ENCODE measurements around the gene OR9Q2. TPM values are rescaled to one million over a fixed set of nuclear protein-coding genes. Genes with fewer than 3 reads are reported as not detected.
"Not testable (repeated sequence)": the region's sequence is repeated elsewhere in the genome, so short reads cannot be mapped to it uniquely, and the experiment has no call there.

Gene OR9Q2
- total and polyA plus RNA-seq, 9 donors = not detected

DNA sequence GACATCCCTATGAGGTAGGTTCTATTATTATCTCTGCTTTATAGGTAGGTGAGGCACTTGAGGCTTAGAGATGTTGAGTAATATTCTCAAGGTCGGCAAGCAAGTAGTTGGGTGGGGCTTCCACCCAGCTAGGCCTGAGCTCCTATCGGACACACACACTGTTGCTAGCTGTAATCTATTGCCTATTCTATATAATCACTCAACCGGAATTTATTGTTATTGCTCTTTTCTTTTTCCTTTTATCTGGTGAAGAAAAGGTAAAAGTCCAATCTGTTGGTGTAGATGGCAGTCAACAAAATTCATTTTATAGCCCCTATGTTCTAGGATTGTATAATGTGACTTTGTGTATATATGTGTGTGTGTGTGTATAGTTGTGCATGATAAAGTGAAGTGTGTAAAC, 3.4 kb downstream of the OR9Q2 start:
- Histone ChIP-seq H3K9me3 (replicated peaks; ENCODE audit: control insufficient read depth, low read depth, low read length) (no peaks in the 10 kb centered on the region), H3K36me3 (ENCODE audit: control insufficient read depth, insufficient read depth, low read length) (no peaks in the 10 kb centered on the region), H3K4me3 (ENCODE audit: low read length) (no peak overlapping the region), H3K27me3 (ENCODE audit: control insufficient read depth, insufficient read depth, low read length) (no peaks in the 10 kb centered on the region), H3K4me1 (ENCODE audit: control insufficient read depth, insufficient read depth, low read length) (no peaks in the 10 kb centered on the region), H3K27ac (ENCODE audit: low read length) (no peak overlapping the region)
- DNase-seq = no peak
- no CpG with 5 or more reads among the region's 3 CpGs for WGBS (ENCODE audit: insufficient coverage)

DNA sequence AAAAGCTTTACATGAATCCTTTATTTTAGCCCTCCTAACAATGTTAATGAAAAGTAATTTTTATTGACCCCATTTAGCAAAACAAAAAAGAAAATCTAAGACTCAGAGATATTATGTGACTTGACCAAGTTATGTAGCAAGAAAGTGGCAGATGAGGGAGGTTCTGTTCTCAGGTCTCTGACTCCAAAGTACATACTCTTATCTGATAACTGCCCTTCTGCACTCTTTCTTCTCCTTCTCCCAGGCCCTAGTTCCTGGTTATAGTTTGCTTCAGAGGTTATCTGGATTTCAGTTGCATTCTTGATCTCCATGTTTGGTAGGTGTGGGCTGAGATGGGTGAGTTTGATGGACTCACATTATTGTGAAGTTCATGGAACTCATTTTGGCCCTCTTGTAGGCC, 4.5 kb downstream of the OR9Q2 start:
- Histone ChIP-seq H3K9me3 (replicated peaks; ENCODE audit: control insufficient read depth, low read depth, low read length) (no peaks in the 10 kb centered on the region), H3K4me1 (ENCODE audit: control insufficient read depth, insufficient read depth, low read length) (no peaks in the 10 kb centered on the region), H3K36me3 (ENCODE audit: control insufficient read depth, insufficient read depth, low read length) (no peaks in the 10 kb centered on the region), H3K4me3 (ENCODE audit: low read length) (no peak overlapping the region), H3K27me3 (ENCODE audit: control insufficient read depth, insufficient read depth, low read length) (no peaks in the 10 kb centered on the region), H3K27ac (ENCODE audit: low read length) (no peak overlapping the region)
- DNase-seq = no peak

DNA sequence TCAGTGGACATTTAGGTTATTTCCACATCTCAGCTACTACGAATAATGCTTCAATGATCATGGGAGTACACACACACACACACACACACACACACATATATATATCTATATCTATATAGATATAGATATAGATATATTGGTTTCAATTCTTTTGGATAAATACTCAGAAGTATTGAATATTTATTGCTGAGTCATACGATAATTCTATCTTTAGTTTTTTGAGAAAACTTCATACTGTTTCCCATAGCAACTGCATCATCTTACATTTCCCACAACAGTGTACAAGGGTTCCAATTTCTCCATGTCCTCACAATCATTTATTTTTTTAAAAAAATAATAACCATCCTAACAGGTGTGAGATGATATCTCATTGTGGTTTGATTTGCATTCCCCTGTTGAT, 7.1 kb downstream of the OR9Q2 start:
- peaks cover 2% of the 10 kb centered on the region for H3K9me3 ChIP-seq (replicated peaks; ENCODE audit: control insufficient read depth, low read depth, low read length)

DNA sequence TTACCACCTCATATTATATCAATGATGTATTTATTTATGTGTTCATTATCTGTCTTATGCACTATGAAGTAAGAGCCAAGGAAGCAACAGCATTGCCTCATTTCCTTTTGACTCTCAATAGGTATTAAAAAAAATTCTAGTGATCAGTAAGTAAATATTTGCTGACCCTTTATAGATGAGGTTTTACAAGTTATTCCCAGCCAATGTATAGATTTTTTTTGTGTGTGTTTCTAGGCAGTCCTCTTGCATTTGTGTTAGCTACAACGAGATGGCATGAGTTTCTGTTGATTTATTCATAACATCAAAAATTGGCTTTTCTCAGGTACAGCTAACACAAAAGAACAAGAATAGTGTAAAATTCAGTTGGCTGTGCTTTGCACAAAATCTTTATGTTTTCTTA, 10.4 kb downstream of the OR9Q2 start:
- no peaks in the 10 kb centered on the region for H3K27me3 ChIP-seq (ENCODE audit: control insufficient read depth, insufficient read depth, low read length)
- no CpG with 5 or more reads among the region's 1 CpG for WGBS (ENCODE audit: insufficient coverage)
- H3K4me3 ChIP-seq (ENCODE audit: low read length) = no peak overlapping the region
- H3K36me3 ChIP-seq (ENCODE audit: control insufficient read depth, insufficient read depth, low read length) = no peaks in the 10 kb centered on the region
- peaks cover 2% of the 10 kb centered on the region for H3K9me3 ChIP-seq (replicated peaks; ENCODE audit: control insufficient read depth, low read depth, low read length)
- H3K4me1 ChIP-seq (ENCODE audit: control insufficient read depth, insufficient read depth, low read length) = no peaks in the 10 kb centered on the region
- no peak for DNase-seq
- no peak overlapping the region for H3K27ac ChIP-seq (ENCODE audit: low read length)

More for the DNA sequence above, 7.1 kb downstream of the OR9Q2 start:
- Histone ChIP-seq H3K27me3 (ENCODE audit: control insufficient read depth, insufficient read depth, low read length) (no peaks in the 10 kb centered on the region), H3K4me3 (ENCODE audit: low read length) (no peak overlapping the region), H3K27ac (ENCODE audit: low read length) (no peak overlapping the region), H3K36me3 (ENCODE audit: control insufficient read depth, insufficient read depth, low read length) (no peaks in the 10 kb centered on the region), H3K4me1 (ENCODE audit: control insufficient read depth, insufficient read depth, low read length) (no peaks in the 10 kb centered on the region)
- no CpG with 5 or more reads among the region's 2 CpGs for WGBS (ENCODE audit: insufficient coverage)
- no peak for DNase-seq

DNA sequence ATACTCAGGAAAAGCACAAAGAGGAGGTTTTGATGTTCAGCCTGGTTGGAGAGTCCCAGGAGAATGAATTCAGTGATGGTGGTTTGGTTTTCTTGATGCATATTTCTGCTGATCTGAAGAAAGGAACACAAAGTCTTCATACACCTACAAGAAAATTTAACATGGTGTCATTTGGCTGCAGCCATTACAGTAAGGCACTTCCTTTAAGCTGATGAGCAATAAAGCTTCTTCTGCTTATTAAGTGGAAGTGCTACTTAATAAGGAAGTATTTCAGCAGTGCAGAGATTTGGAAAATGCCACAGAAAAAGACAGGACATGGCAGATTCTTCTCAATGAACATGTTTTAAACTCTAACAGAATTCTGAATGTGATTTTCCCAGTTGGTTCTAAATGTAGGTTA, 15.2 kb downstream of the OR9Q2 start, which contains the start of gene OR1S2:
Gene OR1S2, minus strand, starts transcription at position 101 of the 400 bp plus-strand sequence. Its CDS starts 0 bp downstream, at position 101.
- no peaks in the 10 kb centered on the region for H3K27me3 ChIP-seq (ENCODE audit: control insufficient read depth, insufficient read depth, low read length)
- no peaks in the 10 kb centered on the region for H3K4me1 ChIP-seq (ENCODE audit: control insufficient read depth, insufficient read depth, low read length)
- no peak within 1 kb of the TSS for H3K4me3 ChIP-seq (ENCODE audit: low read length)
- H3K27ac ChIP-seq (ENCODE audit: low read length) = no peak within 1 kb of the TSS
- peaks cover 2% of the 10 kb centered on the region for H3K9me3 ChIP-seq (replicated peaks; ENCODE audit: control insufficient read depth, low read depth, low read length)
- no peak for DNase-seq
- no peaks in the 10 kb centered on the region for H3K36me3 ChIP-seq (ENCODE audit: control insufficient read depth, insufficient read depth, low read length)

DNA sequence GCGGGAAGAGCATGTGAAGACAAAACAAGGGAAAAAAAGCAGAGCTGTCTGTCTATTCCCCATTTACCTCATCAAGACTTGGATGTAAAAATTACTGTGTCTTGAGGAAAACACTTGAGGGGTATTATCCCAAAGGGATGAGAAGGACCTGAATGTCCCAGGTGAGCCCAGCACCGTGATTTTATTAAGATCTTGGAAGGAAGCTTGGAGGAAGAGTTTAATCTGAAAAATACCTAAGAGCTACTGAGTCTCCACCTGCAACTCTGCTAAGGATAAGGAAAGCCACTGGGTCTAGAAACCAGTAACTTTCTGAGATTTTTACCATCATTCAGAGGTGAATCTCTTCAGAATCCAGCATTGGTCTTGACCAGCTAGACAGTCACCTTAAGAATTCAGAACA, 23.6 kb downstream of the OR9Q2 start, which contains the start of gene OR1S1:
Gene OR1S1, plus strand, starts transcription at position 301 of the 400 bp plus-strand sequence.
- H3K4me3 ChIP-seq (ENCODE audit: low read length); H3K4me1 ChIP-seq (ENCODE audit: control insufficient read depth, insufficient read depth, low read length); DNase-seq; H3K9me3 ChIP-seq (replicated peaks; ENCODE audit: control insufficient read depth, low read depth, low read length); H3K27me3 ChIP-seq (ENCODE audit: control insufficient read depth, insufficient read depth, low read length); H3K27ac ChIP-seq (ENCODE audit: low read length); H3K36me3 ChIP-seq (ENCODE audit: control insufficient read depth, insufficient read depth, low read length): not testable (repeated sequence)
- no CpG with 5 or more reads among the region's 2 CpGs for WGBS (ENCODE audit: insufficient coverage)

DNA sequence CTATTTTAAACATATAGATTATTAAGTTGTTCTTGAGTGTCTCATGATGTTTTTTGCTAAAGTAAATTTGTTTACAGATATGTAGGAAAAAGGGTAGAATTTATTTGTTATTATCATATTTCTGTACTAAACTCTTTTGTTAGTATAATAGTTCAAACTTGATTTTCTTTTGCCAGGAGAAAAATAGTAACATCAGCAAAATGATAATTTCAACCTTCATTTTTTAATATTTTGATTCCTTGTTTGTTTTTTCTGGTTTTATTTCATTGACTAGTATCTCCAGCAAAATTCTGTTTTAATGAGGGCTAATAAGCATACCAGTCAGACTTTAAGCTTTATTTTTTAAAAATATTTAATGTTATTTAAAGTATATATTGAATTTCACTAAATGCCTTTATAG, 27.6 kb downstream of the OR9Q2 start:
- Histone ChIP-seq H3K36me3 (ENCODE audit: control insufficient read depth, insufficient read depth, low read length) (no peaks in the 10 kb centered on the region), H3K9me3 (replicated peaks; ENCODE audit: control insufficient read depth, low read depth, low read length) (no peaks in the 10 kb centered on the region), H3K4me1 (ENCODE audit: control insufficient read depth, insufficient read depth, low read length) (no peaks in the 10 kb centered on the region), H3K4me3 (ENCODE audit: low read length) (no peak overlapping the region), H3K27ac (ENCODE audit: low read length) (no peak overlapping the region), H3K27me3 (ENCODE audit: control insufficient read depth, insufficient read depth, low read length) (no peaks in the 10 kb centered on the region)
- no peak for DNase-seq

DNA sequence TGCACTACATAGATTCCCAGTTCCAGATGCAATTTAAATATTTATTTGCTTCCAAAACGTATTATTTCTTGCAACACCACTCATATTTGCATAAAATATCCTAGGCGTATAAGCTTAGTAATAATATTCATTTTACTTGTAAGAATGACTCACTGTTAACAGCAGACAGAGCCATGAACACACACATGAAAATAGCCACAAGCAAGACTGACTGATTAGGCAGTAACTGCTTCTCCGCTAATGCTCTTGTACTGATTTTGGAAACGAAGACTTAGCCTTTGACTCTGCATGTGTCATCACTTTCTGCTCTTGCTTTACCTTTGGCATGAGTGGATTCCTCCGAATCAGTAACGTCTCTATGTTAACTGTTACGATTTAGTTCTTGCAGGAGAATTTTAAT, 33.9 kb downstream of the OR9Q2 start:
- 75% methylated on average over 1 of the region's 7 CpGs for WGBS (ENCODE audit: insufficient coverage)
- Histone ChIP-seq H3K9me3 (replicated peaks; ENCODE audit: control insufficient read depth, low read depth, low read length) (no peaks in the 10 kb centered on the region), H3K4me3 (ENCODE audit: low read length) (no peak overlapping the region), H3K27me3 (ENCODE audit: control insufficient read depth, insufficient read depth, low read length) (no peaks in the 10 kb centered on the region), H3K36me3 (ENCODE audit: control insufficient read depth, insufficient read depth, low read length) (no peaks in the 10 kb centered on the region), H3K27ac (ENCODE audit: low read length) (no peak overlapping the region), H3K4me1 (ENCODE audit: control insufficient read depth, insufficient read depth, low read length) (no peaks in the 10 kb centered on the region)
- DNase-seq = no peak

DNA sequence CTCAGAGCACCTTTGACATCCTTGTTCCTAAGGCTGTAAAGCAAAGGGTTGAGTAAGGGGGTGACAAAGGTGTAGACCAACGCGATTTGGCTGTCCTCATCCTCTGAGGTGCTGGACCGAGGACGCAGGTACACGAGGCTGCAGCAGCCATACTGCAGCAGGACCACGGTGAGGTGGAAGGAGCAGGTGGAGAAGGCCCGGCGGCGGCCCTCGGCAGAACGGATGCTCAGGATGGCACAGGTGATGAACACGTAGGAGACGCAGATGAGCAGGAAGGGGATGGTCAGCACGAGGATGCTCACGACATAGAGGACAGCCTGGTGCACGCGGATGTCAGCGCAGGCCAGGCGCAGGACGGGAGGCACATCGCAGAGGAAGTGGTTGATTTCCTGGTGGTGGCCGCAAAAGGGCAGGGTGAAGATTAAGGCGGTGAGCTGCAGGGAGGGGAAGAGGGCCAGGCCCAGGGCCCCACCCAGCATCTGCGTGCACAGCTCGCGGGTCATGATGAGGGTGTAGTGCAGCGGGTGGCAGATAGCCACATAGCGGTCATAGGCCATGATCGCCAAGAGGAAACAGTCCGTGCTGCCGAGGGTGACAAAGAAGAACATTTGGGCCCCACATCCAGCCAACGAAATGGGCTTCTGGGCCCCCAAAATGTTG, 39.2 kb downstream of the OR9Q2 start:
- DNase-seq = no peak
- Histone ChIP-seq H3K4me3 (ENCODE audit: low read length) (no peak overlapping the region), H3K36me3 (ENCODE audit: control insufficient read depth, insufficient read depth, low read length) (no peaks in the 10 kb centered on the region), H3K9me3 (replicated peaks; ENCODE audit: control insufficient read depth, low read depth, low read length) (no peaks in the 10 kb centered on the region), H3K27me3 (ENCODE audit: control insufficient read depth, insufficient read depth, low read length) (no peaks in the 10 kb centered on the region), H3K4me1 (ENCODE audit: control insufficient read depth, insufficient read depth, low read length) (no peaks in the 10 kb centered on the region), H3K27ac (ENCODE audit: low read length) (no peak overlapping the region)
- 91% methylated on average over 32 of the region's 32 CpGs for WGBS (ENCODE audit: insufficient coverage)
